ENCODE measurements around the gene LRP1B.
"Not testable (repeated sequence)": the region's sequence is repeated elsewhere in the genome, so short reads cannot be mapped to it uniquely, and the experiment has no call there.

The LRP1B gene

GRCh38 chr2:140567734-140568133 lies 1563.1 kb downstream of the LRP1B start:
- DNase-seq = no peak

- no peak for DNase-seq
Observed at GRCh38 chr2:140565756-140566155, 1565.1 kb downstream of the LRP1B start.

- DNase-seq = no peak
Observed at GRCh38 chr2:140555701-140556100, 1575.1 kb downstream of the LRP1B start.

DNA sequence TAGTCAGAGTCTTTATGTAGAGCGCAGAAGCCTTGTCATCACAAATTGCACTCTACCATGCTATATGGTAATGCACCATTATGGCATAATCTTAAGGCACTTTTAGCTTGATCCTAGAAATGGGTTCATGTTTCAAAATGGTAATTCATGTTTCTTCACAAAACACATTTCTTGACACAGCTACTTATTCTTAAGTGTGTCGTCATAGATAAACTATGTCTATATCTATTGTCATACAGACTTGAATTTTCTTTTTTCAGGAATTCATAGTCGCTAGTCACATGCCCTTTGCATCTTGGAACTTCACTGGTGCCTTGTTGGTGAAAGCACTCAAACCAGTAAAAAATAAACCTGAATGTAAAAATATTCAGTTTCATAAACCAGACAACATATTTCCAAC lies 1578.2 kb downstream of the LRP1B start:
- DNase-seq = no peak

- DNase-seq = no peak
Observed at GRCh38 chr2:140551287-140551686, 1579.5 kb downstream of the LRP1B start.

DNA sequence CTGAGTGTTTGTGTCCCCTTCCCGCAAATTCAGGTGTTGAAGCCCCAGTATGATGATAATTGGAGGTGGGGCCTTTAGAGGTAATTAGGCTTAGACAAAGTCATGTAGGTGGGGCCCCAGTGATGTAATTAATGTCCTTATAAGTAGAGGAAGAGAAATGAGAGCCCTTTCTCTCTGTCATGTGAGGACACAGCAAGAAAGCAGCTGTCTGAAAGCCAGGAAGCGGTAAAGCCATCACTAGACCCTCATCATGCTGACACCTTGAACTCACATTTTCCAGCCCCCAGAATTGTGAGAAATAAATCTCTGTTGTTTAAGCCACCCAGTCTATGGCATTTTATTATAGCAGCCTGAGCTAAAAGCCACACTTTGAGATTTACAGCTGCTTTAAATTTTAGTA lies 1580.0 kb downstream of the LRP1B start:
- DNase-seq = no peak

DNA sequence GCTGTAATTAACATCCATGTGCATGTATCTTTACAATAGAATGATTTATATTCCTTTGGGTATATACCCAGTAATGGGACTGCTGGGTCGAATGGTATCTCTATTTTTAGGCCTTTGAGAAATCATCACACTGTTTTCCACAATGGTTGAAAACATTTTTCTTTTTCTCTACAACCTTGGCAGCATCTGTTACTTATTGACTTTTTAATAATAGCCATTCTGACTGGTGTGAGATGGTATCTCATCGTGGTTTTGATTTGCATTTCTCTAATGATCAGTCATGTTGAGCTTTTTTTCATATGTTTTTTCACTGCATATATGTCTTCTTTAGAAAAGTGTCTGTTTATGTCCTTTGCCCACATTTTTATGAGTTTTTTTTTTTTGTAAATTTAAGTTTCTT lies 1586.0 kb downstream of the LRP1B start:
- not testable (repeated sequence) for DNase-seq

GRCh38 chr2:140542627-140543026 lies 1588.2 kb downstream of the LRP1B start:
- no peak for DNase-seq

- no peak for DNase-seq
Observed at GRCh38 chr2:140539242-140539875, 1591.5 kb downstream of the LRP1B start.

GRCh38 chr2:140529706-140530105 lies 1601.1 kb downstream of the LRP1B start:
- DNase-seq = no peak

- DNase-seq = no peak
Observed at GRCh38 chr2:140528982-140529381, 1601.8 kb downstream of the LRP1B start.

- DNase-seq = no peak
Observed at GRCh38 chr2:140526575-140526974, 1604.2 kb downstream of the LRP1B start.

DNA sequence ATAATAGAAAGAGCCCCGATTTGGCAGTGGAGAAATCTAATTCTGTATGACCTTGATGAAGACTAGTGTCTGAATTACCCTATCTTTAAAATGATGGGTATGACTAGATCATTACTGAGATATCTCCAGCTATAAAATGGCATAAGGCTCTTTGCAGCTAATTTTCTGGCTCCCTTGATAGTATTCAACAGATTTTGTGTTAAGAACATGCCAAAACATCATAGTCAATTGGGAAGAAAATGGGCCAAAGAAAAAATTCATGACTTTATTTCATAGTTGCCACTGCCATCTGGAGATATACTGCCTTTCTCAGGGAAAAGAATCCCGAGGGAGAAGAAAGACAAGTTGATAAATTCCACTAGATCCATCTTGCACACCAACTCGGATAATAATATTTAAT lies 1618.7 kb downstream of the LRP1B start:
- no peak for DNase-seq

DNA sequence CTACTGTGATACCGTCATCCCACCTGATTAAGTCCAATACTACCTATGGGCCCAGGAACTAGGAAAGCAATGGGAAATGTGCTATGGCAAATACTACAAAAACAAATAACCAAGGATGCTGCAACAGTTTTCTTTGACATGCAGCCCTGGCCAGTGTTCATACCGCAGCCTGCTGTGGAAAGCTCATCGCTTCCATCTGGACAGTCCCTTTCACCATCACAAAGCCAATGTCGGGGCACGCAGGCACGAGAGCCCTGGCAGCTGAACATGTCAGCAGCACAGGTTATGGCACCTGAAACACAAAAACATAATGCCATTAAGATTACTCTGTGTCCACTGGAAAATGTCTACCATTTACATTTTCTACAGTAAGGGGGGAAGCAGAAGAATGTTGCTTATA lies 1621.1 kb downstream of the LRP1B start:
- no peak for DNase-seq

DNA sequence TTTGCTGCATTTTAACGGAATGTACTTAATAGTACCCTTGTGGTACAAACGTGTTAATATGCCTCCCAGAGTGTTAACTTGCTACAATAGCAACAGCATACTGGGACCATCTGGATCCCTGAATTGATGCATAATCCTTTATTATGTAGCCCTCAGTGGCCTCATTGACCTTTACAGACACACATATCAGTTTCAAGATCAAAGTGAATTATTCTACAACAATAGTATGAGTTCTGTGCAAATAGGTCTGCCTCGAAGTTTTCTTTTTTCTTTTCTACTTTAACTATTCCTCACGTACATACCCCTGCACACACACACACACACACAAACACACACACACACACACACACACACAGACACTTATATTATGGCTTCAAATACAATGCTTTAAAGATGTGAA lies 1622.1 kb downstream of the LRP1B start:
- DNase-seq = no peak

DNA sequence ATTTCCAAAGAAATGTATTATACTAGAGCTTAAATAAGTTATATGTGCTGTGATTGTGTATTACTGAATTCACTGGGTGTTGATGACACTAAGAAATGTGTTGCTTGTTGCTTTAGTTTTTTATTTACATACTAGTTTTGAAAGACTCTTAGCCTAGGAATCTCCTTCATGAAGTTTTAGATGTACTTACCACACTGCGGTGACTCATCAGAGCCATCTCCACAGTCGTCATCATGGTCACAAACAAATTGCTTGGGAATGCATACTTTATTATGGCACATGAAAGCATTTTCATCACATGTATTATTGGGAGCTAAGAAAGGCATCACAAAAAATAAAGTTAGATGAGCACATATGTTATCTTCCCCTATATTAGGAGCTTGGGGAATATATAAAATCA lies 1624.2 kb downstream of the LRP1B start:
- no peak for DNase-seq

GRCh38 chr2:140504601-140505000 lies 1626.2 kb downstream of the LRP1B start:
- DNase-seq = no peak

DNA sequence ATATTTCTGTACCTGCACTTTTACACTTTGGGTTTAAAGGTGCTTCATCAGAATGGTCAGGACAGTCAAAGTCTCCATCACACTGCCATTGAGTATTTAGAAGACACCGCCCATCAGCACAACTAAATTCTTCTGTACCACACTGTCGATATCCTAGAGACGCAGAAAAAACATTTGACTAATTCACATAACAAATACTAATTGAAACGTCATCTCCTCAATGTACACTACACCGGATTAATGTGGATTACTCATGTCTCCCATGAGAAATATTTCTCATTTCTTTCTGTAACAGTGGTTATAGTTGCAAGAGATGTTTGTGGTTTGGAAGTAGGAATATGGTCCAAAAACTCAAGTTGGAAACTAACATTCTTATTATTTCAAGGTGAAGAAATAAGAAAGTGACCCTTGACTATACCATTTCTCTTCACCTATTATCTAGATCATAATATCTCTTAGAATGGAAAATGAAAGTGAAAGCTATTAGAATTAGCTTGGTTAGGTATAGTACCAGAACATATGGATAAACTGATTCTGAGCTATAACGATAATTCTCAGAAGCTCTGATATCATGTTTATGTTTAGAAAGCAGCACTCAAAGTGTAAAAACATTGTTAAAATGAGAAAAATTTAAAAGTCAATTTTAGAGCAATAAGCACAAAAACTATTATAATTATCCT lies 1627.7 kb downstream of the LRP1B start:
- DNase-seq = no peak

DNA sequence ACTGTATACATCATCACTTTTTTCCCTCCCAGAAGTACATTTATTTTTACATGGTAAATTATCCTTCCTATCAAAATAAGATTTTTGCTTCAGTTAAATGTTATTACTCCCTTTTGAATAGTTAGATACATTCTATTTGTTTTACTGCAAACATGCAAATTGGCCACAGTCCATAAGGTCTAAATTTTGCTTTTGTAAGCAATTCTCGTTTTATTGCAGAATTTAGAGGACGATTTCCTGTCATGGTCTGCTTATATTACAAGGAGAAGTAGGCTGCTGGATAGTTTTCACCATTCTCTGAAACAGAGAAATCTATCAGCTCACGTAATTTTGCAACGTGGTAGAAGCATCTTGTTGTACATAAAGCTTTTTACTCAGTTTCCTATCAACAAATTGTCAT lies 1632.5 kb downstream of the LRP1B start:
- no peak for DNase-seq

DNA sequence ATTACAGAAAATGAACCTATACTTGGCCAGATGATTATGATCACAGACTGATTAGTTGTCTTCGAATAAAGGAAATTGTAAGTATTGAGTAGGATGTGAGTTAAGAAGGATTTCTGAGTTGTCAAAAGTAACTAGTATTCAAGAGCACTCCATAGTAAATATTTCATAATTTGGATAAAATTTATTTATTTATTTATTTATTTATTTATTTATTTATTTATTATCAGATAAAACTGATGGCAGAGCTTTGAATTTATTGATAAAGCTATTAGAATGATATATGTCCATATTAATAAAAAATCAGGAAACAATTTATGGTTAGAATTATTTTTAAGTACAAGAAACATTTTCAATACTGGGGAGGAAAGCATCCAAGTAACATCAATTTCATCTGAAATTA lies 1634.1 kb downstream of the LRP1B start:
- DNase-seq = no peak

- DNase-seq = no peak
Observed at GRCh38 chr2:140491876-140492275, 1638.9 kb downstream of the LRP1B start.

- DNase-seq = no peak
Observed at GRCh38 chr2:140489193-140489592, 1641.6 kb downstream of the LRP1B start.

- no peak for DNase-seq
Observed at GRCh38 chr2:140481136-140481535, 1649.7 kb downstream of the LRP1B start.

- DNase-seq = no peak
Observed at GRCh38 chr2:140473851-140474250, 1657.0 kb downstream of the LRP1B start.

GRCh38 chr2:140472676-140473075 lies 1658.1 kb downstream of the LRP1B start:
- DNase-seq = no peak
